GM20000 (cell line): ENCODE results near the gene IL18RAP.

ENCODE experiments used
- DNase-seq: peaks from one replicate; pipeline ENCODE4 v3.0.0; 2012; ENCODE audit warnings: low spot score
- CTCF ChIP-seq: IDR thresholded peaks from 2 replicates; pipeline ENCODE4 v1.5.1; 2012; ENCODE audit warnings: mild to moderate bottlenecking, control low read depth; ENCODE audit errors: extremely low read depth, missing control alignments

IL18RAP gene

GRCh38 chr2:102485147-102485785 is 62.3 kb downstream of the IL18RAP start:
- TF ChIP-seq CTCF: no peak
- DNase-seq: no peak

- no peak for TF ChIP-seq CTCF
- DNase-seq: no peak
Observed at GRCh38 chr2:102486941-102487702, 64.2 kb downstream of the IL18RAP start.

GRCh38 chr2:102487761-102488462 is 65.0 kb downstream of the IL18RAP start:
- DNase-seq: no peak
- TF ChIP-seq CTCF: no peak

GRCh38 chr2:102489646-102490045 is 66.7 kb downstream of the IL18RAP start:
- TF ChIP-seq CTCF: no peak

GRCh38 chr2:102492006-102492405 is 69.0 kb downstream of the IL18RAP start:
- DNase-seq: no peak
- TF ChIP-seq CTCF: no peak

More at GRCh38 chr2:102489646-102490045, 66.7 kb downstream of the IL18RAP start:
- no peak for DNase-seq

- TF ChIP-seq CTCF: no peak
- no peak for DNase-seq
Observed at GRCh38 chr2:102494570-102494969, 71.6 kb downstream of the IL18RAP start.

GRCh38 chr2:102498414-102498813 is 75.5 kb downstream of the IL18RAP start:
- TF ChIP-seq CTCF: no peak
- no peak for DNase-seq
